Measurements from ENCODE around the gene ZSCAN2. TPM values are rescaled to one million over a fixed set of nuclear protein-coding genes. Genes with fewer than 3 reads are reported as not detected.

Gene ZSCAN2
- total RNA-seq, 1 donor from 2014 or later = 10.1 TPM

DNA sequence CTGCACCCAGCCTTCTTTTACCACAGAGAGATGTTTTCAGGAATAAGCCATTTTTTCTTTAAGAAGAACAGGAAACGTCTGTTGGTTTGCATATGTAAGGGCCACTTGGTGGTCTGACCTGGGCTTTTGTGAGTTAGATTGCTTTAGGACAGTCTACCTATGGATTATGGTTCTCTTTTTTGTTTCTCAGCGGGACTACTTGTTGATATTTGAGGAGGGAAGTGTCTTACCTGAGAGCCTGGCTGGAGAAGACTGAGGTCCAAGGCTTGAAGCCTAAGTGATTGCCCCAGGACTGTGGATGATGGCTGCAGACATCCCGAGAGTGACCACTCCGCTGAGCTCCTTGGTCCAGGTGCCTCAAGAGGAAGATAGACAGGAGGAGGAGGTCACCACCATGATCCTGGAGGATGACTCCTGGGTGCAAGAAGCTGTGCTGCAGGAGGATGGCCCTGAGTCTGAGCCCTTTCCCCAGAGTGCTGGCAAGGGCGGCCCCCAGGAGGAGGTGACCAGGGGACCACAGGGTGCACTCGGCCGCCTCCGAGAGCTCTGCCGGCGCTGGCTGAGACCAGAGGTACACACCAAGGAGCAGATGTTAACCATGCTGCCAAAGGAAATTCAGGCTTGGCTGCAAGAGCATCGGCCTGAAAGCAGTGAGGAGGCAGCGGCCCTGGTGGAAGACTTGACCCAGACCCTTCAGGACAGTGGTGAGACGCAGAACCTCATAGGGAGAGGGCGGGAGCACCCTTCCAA is 3.0 kb downstream of the ZSCAN2 start:
- intact Hi-C loops (cut with micrococcal nuclease) = loop anchor here (5.0 kb wide), 1 partner anchor 158 kb away; no protein-coding TSS in a partner anchor

DNA sequence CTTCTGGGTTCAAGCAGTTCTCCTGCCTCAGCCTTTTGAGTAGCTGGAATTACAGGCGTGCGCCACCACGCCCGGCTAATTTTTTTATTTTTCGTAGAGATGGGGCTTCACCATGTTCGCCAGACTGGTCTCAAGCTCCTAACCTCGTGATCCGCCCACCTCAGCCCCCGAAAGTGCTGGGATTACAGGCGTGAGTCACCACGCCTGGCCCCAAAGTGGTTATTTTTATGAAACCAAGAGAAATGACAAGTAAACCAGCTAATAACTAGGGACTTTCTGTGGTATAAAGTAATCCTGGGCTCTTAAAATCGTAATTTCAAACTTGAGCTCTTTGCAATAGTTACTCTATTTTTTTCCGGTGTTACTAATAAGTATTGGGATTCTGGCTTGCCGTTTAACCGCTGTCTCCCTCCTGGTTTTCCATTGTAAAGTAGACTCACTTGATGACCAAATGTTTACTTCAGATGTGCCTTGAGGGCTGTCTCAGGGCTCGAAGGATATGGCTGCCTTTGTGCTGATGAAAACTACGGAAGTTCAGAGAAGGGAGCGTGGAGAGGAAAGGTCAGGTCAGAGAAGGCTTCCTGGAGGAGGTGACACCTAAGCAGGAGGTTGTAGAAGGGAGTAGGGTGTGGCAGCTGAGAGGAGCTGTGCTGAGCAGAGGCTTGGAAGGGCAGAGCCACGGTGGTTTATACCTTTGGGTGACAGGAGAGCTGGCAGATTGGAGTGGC is 4.2 kb downstream of the ZSCAN2 start:
- no peak for DNase-seq (ENCODE audit: low spot score)
- Mint-ChIP-seq H3K27me3 (ENCODE audit: low read depth) (no peaks in the 10 kb centered on the region), H3K9me3 (no peaks in the 10 kb centered on the region), H3K36me3 (ENCODE audit: low read depth) (peaks cover 45% of the 10 kb centered on the region), H3K4me1 (ENCODE audit: low read depth) (peaks cover 20% of the 10 kb centered on the region), H3K4me3 (ENCODE audit: low read depth) (peak overlapping the region; percentile 31), H3K27ac (peak overlapping the region; percentile 63)
- intact Hi-C loops (cut with micrococcal nuclease) = loop anchor here (5.0 kb wide), 1 partner anchor 157 kb away; no protein-coding TSS in a partner anchor

More for the DNA sequence above, 3.0 kb downstream of the ZSCAN2 start:
- Mint-ChIP-seq H3K27me3 (ENCODE audit: low read depth) (no peaks in the 10 kb centered on the region), H3K9me3 (no peaks in the 10 kb centered on the region), H3K27ac (no peak overlapping the region), H3K4me3 (ENCODE audit: low read depth) (no peak overlapping the region), H3K36me3 (ENCODE audit: low read depth) (peaks cover 36% of the 10 kb centered on the region), H3K4me1 (ENCODE audit: low read depth) (peaks cover 30% of the 10 kb centered on the region)
- DNase-seq (ENCODE audit: low spot score) = no peak

DNA sequence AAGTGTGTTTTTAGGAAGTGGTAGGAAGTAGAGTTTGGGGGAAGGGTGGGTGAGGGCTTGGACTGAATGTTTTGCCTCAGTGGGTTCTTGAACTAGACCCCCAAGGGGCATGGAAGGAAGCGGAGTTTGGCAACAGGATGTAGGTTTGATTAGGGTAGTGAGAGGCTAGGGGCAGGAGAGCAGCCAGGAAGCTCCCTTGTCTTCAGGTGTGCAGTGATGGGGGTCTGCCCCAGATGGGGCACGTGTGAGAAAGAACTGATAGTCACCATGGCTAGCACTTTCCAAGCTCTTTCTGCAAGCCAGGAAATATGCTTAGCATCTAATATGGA is 4.7 kb downstream of the ZSCAN2 start:
- intact Hi-C loops (cut with micrococcal nuclease) = no loop called here
- Mint-ChIP-seq H3K4me3 (ENCODE audit: low read depth) (peak overlapping the region; percentile 31), H3K9me3 (no peaks in the 10 kb centered on the region), H3K4me1 (ENCODE audit: low read depth) (peaks cover 19% of the 10 kb centered on the region), H3K27me3 (ENCODE audit: low read depth) (no peaks in the 10 kb centered on the region), H3K36me3 (ENCODE audit: low read depth) (peaks cover 47% of the 10 kb centered on the region), H3K27ac (peak overlapping the region; percentile 63)
- DNase-seq (ENCODE audit: low spot score) = no peak

DNA sequence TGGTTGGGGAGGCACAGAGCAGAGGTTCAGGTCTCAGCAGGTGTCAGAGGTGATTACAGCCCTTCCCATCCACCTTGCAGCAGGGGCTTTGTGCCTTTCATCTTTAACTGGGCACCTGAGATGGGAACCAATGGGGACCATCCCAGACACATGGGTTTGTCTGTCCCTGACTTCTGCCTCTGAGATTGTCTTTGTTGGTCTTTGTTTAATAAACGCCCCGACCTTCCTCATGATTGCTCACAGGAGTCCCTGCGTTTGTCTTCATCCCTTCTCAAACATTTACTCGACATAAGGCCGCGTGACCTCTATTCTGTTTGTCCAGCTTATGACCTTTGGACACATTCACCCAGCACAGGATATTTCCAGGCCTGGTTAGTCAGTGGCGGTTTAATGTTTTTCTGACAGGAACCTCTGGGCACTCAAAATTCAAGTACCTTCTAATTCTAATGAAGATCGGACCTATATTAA is 5.9 kb downstream of the ZSCAN2 start:
- no peaks in the 10 kb centered on the region for H3K9me3 Mint-ChIP-seq
- no peaks in the 10 kb centered on the region for H3K27me3 Mint-ChIP-seq (ENCODE audit: low read depth)
- H3K27ac Mint-ChIP-seq = no peak overlapping the region
- H3K4me1 Mint-ChIP-seq (ENCODE audit: low read depth) = peaks cover 19% of the 10 kb centered on the region
- H3K4me3 Mint-ChIP-seq (ENCODE audit: low read depth) = no peak overlapping the region
- H3K36me3 Mint-ChIP-seq (ENCODE audit: low read depth) = peaks cover 47% of the 10 kb centered on the region
- no peak for DNase-seq (ENCODE audit: low spot score)
- intact Hi-C loops (cut with micrococcal nuclease) = no loop called here

DNA sequence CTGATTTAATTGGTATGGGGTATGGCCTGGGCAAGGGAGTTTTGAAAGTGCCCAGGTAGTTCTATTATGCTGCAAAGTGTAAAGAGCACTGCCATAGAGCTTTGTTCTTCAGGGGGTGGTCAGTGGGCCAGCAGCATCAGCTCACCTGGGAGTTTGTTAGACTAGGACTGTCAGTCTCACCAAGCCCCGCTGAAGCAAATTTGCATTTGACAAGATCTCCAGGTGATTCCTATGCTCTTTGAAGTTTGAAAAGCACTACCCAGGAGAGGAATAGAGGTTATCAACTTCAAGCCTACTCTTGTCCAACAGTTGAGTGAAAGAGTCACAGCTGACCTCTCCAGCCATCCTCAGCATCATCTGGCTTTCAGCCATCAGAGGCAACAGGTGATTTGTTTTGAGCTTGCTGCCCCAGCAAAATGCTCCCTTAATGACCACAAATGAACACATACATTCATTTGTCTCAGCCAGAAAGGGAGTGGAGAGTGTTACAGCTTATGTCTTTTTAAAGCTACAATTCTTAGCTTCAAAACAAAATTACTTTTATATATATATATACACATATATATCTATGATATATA is 8.0 kb downstream of the ZSCAN2 start:
- Mint-ChIP-seq H3K27me3 (ENCODE audit: low read depth) (no peaks in the 10 kb centered on the region), H3K4me3 (ENCODE audit: low read depth) (no peak overlapping the region), H3K9me3 (no peaks in the 10 kb centered on the region), H3K36me3 (ENCODE audit: low read depth) (peaks cover 47% of the 10 kb centered on the region), H3K4me1 (ENCODE audit: low read depth) (peaks cover 14% of the 10 kb centered on the region), H3K27ac (no peak overlapping the region)
- DNase-seq (ENCODE audit: low spot score) = no peak
- intact Hi-C loops (cut with micrococcal nuclease) = no loop called here

DNA sequence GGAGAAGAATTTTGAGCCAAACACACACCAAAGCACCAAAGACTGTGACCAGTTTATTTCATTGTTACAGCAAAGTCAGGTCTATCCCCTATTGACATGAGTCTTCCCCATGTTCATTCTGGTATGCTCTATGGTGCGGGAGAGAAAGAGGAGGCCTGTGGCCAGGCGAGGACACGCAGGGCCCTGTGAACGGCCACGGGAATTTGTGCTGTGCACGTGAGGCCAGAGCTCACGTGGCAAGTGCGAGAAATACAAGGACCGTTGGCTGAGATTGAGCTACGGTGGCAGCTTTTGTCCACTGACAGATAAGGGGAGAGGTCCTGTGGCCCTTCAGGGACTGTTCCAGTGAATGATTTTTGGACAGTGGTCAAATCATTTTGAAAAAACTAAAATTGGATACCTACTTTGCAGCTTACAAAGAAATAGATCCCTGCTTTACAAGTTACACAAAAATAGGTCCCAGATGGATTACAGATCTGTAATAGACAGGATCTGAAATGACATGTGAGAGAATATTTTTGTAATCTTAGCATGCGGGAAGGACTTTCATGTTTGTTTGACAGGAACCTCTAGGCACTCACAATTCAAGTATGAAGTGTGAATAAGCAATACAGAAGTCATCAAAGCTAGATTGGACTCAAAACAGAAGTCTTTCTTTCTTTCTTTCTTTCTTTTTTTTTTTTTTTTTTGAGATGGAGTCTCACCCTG is 9.2 kb downstream of the ZSCAN2 start:
- DNase-seq (ENCODE audit: low spot score) = no peak
- intact Hi-C loops (cut with micrococcal nuclease) = no loop called here
- no peak overlapping the region for H3K27ac Mint-ChIP-seq
- H3K36me3 Mint-ChIP-seq (ENCODE audit: low read depth) = peaks cover 40% of the 10 kb centered on the region
- H3K4me1 Mint-ChIP-seq (ENCODE audit: low read depth) = peaks cover 10% of the 10 kb centered on the region
- H3K4me3 Mint-ChIP-seq (ENCODE audit: low read depth) = no peak overlapping the region
- H3K27me3 Mint-ChIP-seq (ENCODE audit: low read depth) = no peaks in the 10 kb centered on the region
- no peaks in the 10 kb centered on the region for H3K9me3 Mint-ChIP-seq

DNA sequence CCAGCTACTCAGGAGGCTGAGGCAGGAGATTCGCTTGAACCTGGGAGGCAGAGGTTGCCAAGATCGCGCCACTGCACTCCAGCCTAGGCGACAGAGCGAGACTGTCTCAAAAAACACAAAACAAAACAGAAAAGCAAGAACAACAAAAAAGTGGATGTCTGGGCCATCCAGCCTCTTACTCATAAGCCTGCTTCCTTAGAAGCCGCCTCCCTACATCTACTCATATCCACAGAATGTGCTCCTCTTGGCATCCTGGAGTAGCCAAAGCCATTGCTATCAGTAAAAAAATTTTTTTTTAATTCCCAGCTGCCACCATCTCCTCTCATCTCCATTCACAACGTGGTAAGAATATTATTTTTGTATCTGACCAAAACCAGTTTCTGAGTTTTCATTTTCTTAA is 10.8 kb downstream of the ZSCAN2 start:
- Mint-ChIP-seq H3K27ac (no peak overlapping the region), H3K9me3 (no peaks in the 10 kb centered on the region), H3K27me3 (ENCODE audit: low read depth) (no peaks in the 10 kb centered on the region), H3K4me1 (ENCODE audit: low read depth) (no peaks in the 10 kb centered on the region), H3K36me3 (ENCODE audit: low read depth) (peaks cover 31% of the 10 kb centered on the region), H3K4me3 (ENCODE audit: low read depth) (no peak overlapping the region)
- intact Hi-C loops (cut with micrococcal nuclease) = no loop called here
- DNase-seq (ENCODE audit: low spot score) = no peak

DNA sequence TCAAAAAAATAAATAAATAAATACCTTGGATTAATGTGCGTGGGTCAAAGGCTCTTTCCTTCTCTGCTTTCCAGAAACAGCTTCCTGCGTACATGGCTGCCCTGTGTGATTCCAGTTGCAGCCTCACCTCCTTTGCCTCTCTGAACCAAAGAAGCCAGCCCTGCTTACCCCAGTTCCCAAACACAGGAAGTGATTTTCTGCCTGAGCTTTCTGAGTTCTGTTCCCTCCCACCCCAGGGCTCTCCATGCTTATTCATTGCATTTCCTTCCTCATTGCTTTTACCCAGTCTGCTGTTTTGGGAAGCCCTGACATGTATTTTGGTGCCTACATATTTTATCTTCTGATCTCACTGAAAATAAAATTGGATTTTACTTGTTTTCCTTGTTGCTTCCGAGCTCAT is 15.4 kb downstream of the ZSCAN2 start:
- intact Hi-C loops (cut with micrococcal nuclease) = no loop called here
- DNase-seq (ENCODE audit: low spot score) = no peak
- Mint-ChIP-seq H3K4me3 (ENCODE audit: low read depth) (no peak overlapping the region), H3K27ac (no peak overlapping the region), H3K9me3 (peaks cover 24% of the 10 kb centered on the region), H3K4me1 (ENCODE audit: low read depth) (no peaks in the 10 kb centered on the region), H3K36me3 (ENCODE audit: low read depth) (peaks cover 36% of the 10 kb centered on the region), H3K27me3 (ENCODE audit: low read depth) (no peaks in the 10 kb centered on the region)

DNA sequence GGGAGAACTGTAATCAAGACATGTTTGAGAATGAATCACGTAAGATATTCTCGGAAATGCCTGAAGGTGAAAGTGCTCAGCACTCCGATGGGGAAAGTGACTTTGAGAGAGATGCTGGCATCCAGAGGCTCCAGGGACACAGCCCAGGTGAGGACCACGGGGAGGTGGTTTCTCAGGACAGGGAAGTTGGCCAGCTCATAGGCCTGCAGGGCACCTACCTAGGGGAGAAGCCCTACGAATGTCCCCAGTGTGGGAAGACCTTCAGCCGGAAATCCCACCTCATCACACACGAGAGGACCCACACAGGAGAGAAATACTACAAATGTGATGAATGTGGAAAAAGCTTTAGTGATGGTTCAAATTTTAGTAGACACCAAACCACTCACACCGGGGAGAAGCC is 19.8 kb downstream of the ZSCAN2 start:
- no peak for DNase-seq (ENCODE audit: low spot score)
- intact Hi-C loops (cut with micrococcal nuclease) = no loop called here
- H3K4me3 Mint-ChIP-seq (ENCODE audit: low read depth) = no peak overlapping the region
- H3K36me3 Mint-ChIP-seq (ENCODE audit: low read depth) = peaks cover 60% of the 10 kb centered on the region
- no peaks in the 10 kb centered on the region for H3K4me1 Mint-ChIP-seq (ENCODE audit: low read depth)
- no peaks in the 10 kb centered on the region for H3K27me3 Mint-ChIP-seq (ENCODE audit: low read depth)
- no peak overlapping the region for H3K27ac Mint-ChIP-seq
- peaks cover 50% of the 10 kb centered on the region for H3K9me3 Mint-ChIP-seq

DNA sequence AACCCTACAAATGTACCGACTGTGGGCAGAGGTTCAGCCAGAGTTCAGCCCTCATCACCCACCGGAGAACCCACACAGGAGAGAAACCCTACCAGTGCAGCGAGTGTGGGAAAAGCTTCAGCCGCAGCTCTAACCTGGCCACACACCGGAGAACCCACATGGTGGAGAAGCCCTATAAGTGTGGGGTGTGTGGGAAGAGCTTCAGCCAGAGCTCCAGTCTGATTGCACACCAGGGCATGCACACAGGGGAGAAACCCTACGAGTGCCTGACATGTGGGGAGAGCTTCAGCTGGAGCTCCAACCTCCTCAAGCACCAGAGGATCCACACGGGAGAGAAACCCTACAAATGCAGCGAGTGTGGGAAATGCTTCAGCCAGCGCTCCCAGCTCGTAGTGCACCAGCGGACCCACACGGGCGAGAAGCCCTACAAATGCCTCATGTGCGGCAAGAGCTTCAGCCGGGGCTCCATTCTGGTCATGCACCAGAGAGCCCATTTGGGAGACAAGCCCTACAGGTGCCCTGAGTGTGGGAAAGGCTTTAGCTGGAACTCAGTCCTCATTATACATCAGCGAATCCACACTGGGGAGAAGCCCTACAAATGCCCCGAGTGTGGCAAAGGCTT is 20.7 kb downstream of the ZSCAN2 start:
- no peaks in the 10 kb centered on the region for H3K4me1 Mint-ChIP-seq (ENCODE audit: low read depth)
- no peak overlapping the region for H3K4me3 Mint-ChIP-seq (ENCODE audit: low read depth)
- H3K27ac Mint-ChIP-seq = no peak overlapping the region
- intact Hi-C loops (cut with micrococcal nuclease) = no loop called here
- no peak for DNase-seq (ENCODE audit: low spot score)
- H3K9me3 Mint-ChIP-seq = peaks cover 50% of the 10 kb centered on the region
- no peaks in the 10 kb centered on the region for H3K27me3 Mint-ChIP-seq (ENCODE audit: low read depth)
- H3K36me3 Mint-ChIP-seq (ENCODE audit: low read depth) = peaks cover 59% of the 10 kb centered on the region

DNA sequence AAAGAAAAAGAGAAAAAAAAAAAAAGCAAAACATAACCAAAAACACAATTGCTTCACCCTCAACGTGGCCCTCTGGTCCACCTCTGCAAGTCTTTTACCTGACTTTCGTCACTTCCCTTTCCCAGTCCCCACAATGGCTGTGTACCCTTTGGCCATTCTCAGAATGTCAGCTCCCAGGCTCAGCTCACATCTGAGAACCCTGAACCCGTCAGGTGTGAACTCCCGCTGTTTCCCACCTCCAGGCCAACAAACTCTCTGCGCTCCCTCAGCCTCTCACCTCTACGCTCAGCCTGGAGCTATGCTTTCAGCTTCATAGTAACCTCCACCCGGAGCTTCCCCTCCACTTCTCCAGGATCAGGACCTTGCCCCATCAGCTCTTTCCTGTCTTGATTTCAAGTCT is 23.6 kb downstream of the ZSCAN2 start:
- peaks cover 50% of the 10 kb centered on the region for H3K36me3 Mint-ChIP-seq (ENCODE audit: low read depth)
- DNase-seq (ENCODE audit: low spot score) = no peak
- intact Hi-C loops (cut with micrococcal nuclease) = no loop called here
- H3K9me3 Mint-ChIP-seq = peaks cover 45% of the 10 kb centered on the region
- no peak overlapping the region for H3K27ac Mint-ChIP-seq
- no peak overlapping the region for H3K4me3 Mint-ChIP-seq (ENCODE audit: low read depth)
- H3K4me1 Mint-ChIP-seq (ENCODE audit: low read depth) = no peaks in the 10 kb centered on the region
- H3K27me3 Mint-ChIP-seq (ENCODE audit: low read depth) = no peaks in the 10 kb centered on the region

DNA sequence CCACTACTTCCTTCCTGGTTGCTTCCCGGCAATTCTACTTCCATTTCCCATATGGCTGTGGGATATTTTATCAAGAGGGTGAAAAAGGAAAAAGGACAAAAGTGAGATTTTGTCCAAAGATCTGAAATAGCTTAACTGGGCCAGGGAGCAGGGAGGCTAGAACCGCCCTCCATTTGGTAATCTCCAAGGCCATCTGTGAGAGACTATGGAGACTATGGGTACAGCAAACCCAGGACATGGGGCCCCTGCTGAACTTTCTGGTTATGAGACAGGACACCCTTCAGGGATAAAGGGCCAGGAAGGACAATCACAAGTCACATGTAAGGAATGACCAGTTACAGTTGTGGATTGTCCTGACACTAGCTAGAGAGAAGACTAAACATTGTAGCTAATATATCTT is 24.3 kb downstream of the ZSCAN2 start:
- Mint-ChIP-seq H3K9me3 (peaks cover 38% of the 10 kb centered on the region), H3K27ac (no peak overlapping the region), H3K36me3 (ENCODE audit: low read depth) (peaks cover 42% of the 10 kb centered on the region), H3K4me1 (ENCODE audit: low read depth) (peaks cover 2% of the 10 kb centered on the region), H3K4me3 (ENCODE audit: low read depth) (no peak overlapping the region), H3K27me3 (ENCODE audit: low read depth) (no peaks in the 10 kb centered on the region)
- intact Hi-C loops (cut with micrococcal nuclease) = no loop called here
- no peak for DNase-seq (ENCODE audit: low spot score)
